IMR-90 (cell line): Measurements from ENCODE around the gene KMT2E. TPM values are rescaled to one million over a fixed set of nuclear protein-coding genes. Genes with fewer than 3 reads are reported as not detected.

Experiments used
- ATAC-seq: fragments of 200-7000 bp; cut with Tn5 transposase; 2 replicates; pipeline ENCODE4 v1.9.1; 2020; ENCODE audit warnings: low read depth, mild to moderate bottlenecking, moderate library complexity
- BruUV-seq: library from RNA; stranded (reverse); fragments of 400-500 nt; replicated peaks from 2 replicates; lab custom pipeline; 2021; lab: Mats Ljungman, UMichigan
- CTCF ChIA-PET: fragments of 300-600 bp; formaldehyde crosslinking; extraction: SDS; loops from one replicate; lab custom pipeline; 2021; ENCODE audit warnings: antibody characterized with exemption; lab: Yijun Ruan, JAX
- POLR2A ChIA-PET: fragments of 300-600 bp; sonication (Branson Sonifier 250); formaldehyde crosslinking; loops from one replicate; lab custom pipeline; 2022; ENCODE audit warnings: antibody characterized with exemption; ENCODE audit not compliant: unreplicated experiment; lab: Charles Lee
- DNase-seq: peaks from one replicate; pipeline ENCODE4 v3.0.0; 2013
- H2AFZ ChIP-seq: replicated peaks from 2 replicates; pipeline ENCODE3; 2013; ENCODE audit warnings: low read length, mild to moderate bottlenecking; ENCODE audit not compliant: poor library complexity
- H2AK5ac ChIP-seq: 2 replicates; pipeline ENCODE4 v1.6.1; 2013; ENCODE audit warnings: low read depth, low read length, inconsistent platforms
- H2AK9ac ChIP-seq: replicated peaks from 2 replicates; pipeline ENCODE3; 2013; ENCODE audit warnings: mild to moderate bottlenecking, low read depth, low read length, moderate library complexity; ENCODE audit not compliant: poor library complexity
- H2BK120ac ChIP-seq: 2 replicates; pipeline ENCODE4 v1.6.1; 2013; ENCODE audit warnings: low read depth, low read length, inconsistent platforms
- H2BK15ac ChIP-seq: 3 replicates; pipeline ENCODE4 v1.6.1; 2013; ENCODE audit warnings: low read depth, low read length, inconsistent platforms
- H2BK20ac ChIP-seq: 2 replicates; pipeline ENCODE4 v1.6.1; 2013; ENCODE audit warnings: low read depth, mild to moderate bottlenecking, inconsistent platforms, low read length, moderate library complexity
- H2BK5ac ChIP-seq: 2 replicates; pipeline ENCODE4 v1.6.1; 2013; ENCODE audit warnings: mild to moderate bottlenecking, low read depth, low read length, inconsistent platforms; ENCODE audit not compliant: poor library complexity, severe bottlenecking
- H3K14ac ChIP-seq: replicated peaks from 2 replicates; pipeline ENCODE4 v1.6.1; 2013; ENCODE audit warnings: low read depth, low read length, inconsistent platforms
- H3K18ac ChIP-seq: 2 replicates; pipeline ENCODE4 v1.6.1; 2013; ENCODE audit warnings: low read depth, low read length, control low read depth
- H3K23ac ChIP-seq: 2 replicates; pipeline ENCODE4 v1.6.1; 2013; ENCODE audit warnings: low read depth, low read length, inconsistent platforms
- H3K27ac ChIP-seq: 2 replicates; pipeline ENCODE4 v1.5.1; 2013; ENCODE audit warnings: mild to moderate bottlenecking, control low read depth, low read length; ENCODE audit not compliant: insufficient read depth
- H3K27me3 ChIP-seq: 2 replicates; pipeline ENCODE4 v1.6.1; 2013; ENCODE audit warnings: low read length; ENCODE audit not compliant: control insufficient read depth, insufficient read depth
- H3K36me3 ChIP-seq: 2 replicates; pipeline ENCODE4 v1.6.1; 2013; ENCODE audit warnings: low read length, mixed read lengths; ENCODE audit not compliant: control insufficient read depth, insufficient read depth
- H3K4ac ChIP-seq: 2 replicates; pipeline ENCODE4 v1.6.1; 2013; ENCODE audit warnings: low read depth, low read length, inconsistent platforms
- H3K4me1 ChIP-seq: 2 replicates; pipeline ENCODE4 v1.6.1; 2013; ENCODE audit warnings: low read length, mixed read lengths; ENCODE audit not compliant: control insufficient read depth, insufficient read depth
- H3K4me2 ChIP-seq: 2 replicates; pipeline ENCODE4 v1.6.1; 2013; ENCODE audit warnings: low read depth, mild to moderate bottlenecking, control low read depth, low read length, moderate library complexity
- H3K4me3 ChIP-seq: 2 replicates; pipeline ENCODE4 v1.5.1; 2013; ENCODE audit warnings: low read depth, mild to moderate bottlenecking, control low read depth, low read length, moderate library complexity; ENCODE audit not compliant: insufficient read depth
- H3K56ac ChIP-seq: 2 replicates; pipeline ENCODE4 v1.6.1; 2013; ENCODE audit warnings: low read length, inconsistent platforms; ENCODE audit not compliant: insufficient read depth; ENCODE audit errors: extremely low read depth
- H3K79me1 ChIP-seq, 2 experiments: 2 replicates each; pipeline ENCODE4 v1.6.1; 2013; ENCODE audit warnings: low read length in 2 of 2, inconsistent platforms in 1 of 2, low read depth in 1 of 2
- H3K9ac ChIP-seq: 2 replicates; pipeline ENCODE4 v1.6.1; 2013; ENCODE audit warnings: low read depth, low read length, control low read depth
- H3K9me1 ChIP-seq: 2 replicates; pipeline ENCODE4 v1.6.1; 2013; ENCODE audit warnings: low read length, inconsistent platforms; ENCODE audit not compliant: insufficient read depth
- H3K9me3 ChIP-seq: 2 replicates; pipeline ENCODE4 v1.6.1; 2013; ENCODE audit warnings: low read length; ENCODE audit not compliant: control insufficient read depth, insufficient read depth
- H4K20me1 ChIP-seq: 2 replicates; pipeline ENCODE4 v1.6.1; 2013; ENCODE audit warnings: low read length, inconsistent platforms; ENCODE audit not compliant: insufficient read depth
- H4K5ac ChIP-seq: 2 replicates; pipeline ENCODE4 v1.6.1; 2013; ENCODE audit warnings: mild to moderate bottlenecking, low read depth, low read length, control low read depth
- H4K8ac ChIP-seq, 2 experiments: 2 replicates each; pipeline ENCODE4 v1.6.1; 2013; ENCODE audit warnings: low read depth in 2 of 2, low read length in 2 of 2, control low read depth in 1 of 2, inconsistent platforms in 1 of 2
- H4K91ac ChIP-seq: 2 replicates; pipeline ENCODE4 v1.6.1; 2013; ENCODE audit warnings: low read depth, low read length, inconsistent platforms; ENCODE audit not compliant: insufficient read depth
- BHLHE40 ChIP-seq: fragments of 150-350 bp; IDR thresholded peaks from 2 replicates; pipeline ENCODE4 v1.6.1; 2016; ENCODE audit warnings: mild to moderate bottlenecking, low read depth, low read length
- RFX5 ChIP-seq: IDR thresholded peaks from 2 replicates; pipeline ENCODE4 v1.8.0; 2012; ENCODE audit warnings: low read depth, mild to moderate bottlenecking, low read length, moderate library complexity
- WGBS, 2 experiments: methylation state at CpG; one replicate each; pipeline versions ENCODE4 v1.1.5 to v1.1.7; 2013; ENCODE audit warnings: missing lambda C conversion rate in 2 of 2; ENCODE audit not compliant: insufficient read length in 1 of 2; ENCODE audit errors: extremely low coverage in 2 of 2; 5-methylcytosine and 5-hydroxymethylcytosine counted together
- dilution Hi-C: fragments of 300-500 bp; cut with HindIII; formaldehyde crosslinking; loops from one replicate; pipeline ENCODE4 v1.14.3; 2018; ENCODE audit warnings: low sequenced_read_pairs; ENCODE audit not compliant: unreplicated experiment
- in situ Hi-C: fragments of 300-500 bp; cut with MboI; formaldehyde crosslinking; loops from 3 replicates; pipeline ENCODE4 v1.14.3; 2019; ENCODE audit warnings: low sequenced_read_pairs, inconsistent platforms, mixed read lengths
- intact Hi-C: fragments of 100-400 bp; cut with micrococcal nuclease; formaldehyde crosslinking; loops from 2 replicates; pipeline ENCODE4 v1.10.0; 2022
- polyA plus RNA-seq, 3 experiments: library from polyadenylated mRNA; depleted of rRNA; stranded (reverse); fragments of >200 nt; gene quantifications; 2 replicates each; pipeline ENCODE4 v1.2.3, GENCODE V29; 2012; ENCODE audit warnings: low replicate concordance in 1 of 3
- total RNA-seq: library from RNA; depleted of rRNA; stranded (reverse); fragments of >200 nt; gene quantifications from 2 replicates; pipeline ENCODE4 v1.2.3, GENCODE V29; 2012
- TF ChIP-seq, protein P1 (sequence below): fragments of 150-350 bp; IDR thresholded peaks from 2 replicates; pipeline ENCODE4 v1.6.1; 2016; ENCODE audit warnings: low read depth, mild to moderate bottlenecking, low read length, moderate library complexity, borderline replicate concordance

The KMT2E gene
- total and polyA plus RNA-seq, 2 of the 4 experiments (the other 2 are of a cell fraction): 16.8 to 79.2 TPM

DNA sequence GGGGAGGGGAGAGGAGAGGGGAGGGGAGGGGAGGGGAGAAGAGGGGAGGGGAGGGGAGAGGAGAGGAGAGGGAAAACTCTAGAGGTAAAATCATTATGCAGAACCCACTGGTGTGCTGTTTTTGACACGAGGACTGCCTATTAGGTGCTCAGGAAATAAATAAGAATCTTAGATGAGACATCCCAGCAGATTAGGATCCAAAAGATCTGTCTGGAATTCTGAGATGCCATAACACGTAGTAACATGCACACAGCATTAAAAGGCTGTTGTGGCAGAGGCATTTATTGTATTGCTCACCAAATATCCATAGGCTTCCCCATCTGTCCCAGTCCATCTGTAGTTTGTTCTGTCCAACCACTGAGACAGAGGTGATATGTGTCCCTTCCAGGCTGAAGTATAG, 40.8 kb upstream of the KMT2E start:
- Histone ChIP-seq H3K79me1 (peaks cover 0 to 25% of the 10 kb centered on the region in 2 experiments; a peak in 3 of 4 replicates), H3K4me2 (no peak overlapping the region), H4K5ac (peak overlapping the region; percentile 92), H2BK20ac (peak overlapping the region; percentile 90), H3K18ac (peak overlapping the region; percentile 98), H4K20me1 (no peaks in the 10 kb centered on the region), H3K9me3 (no peaks in the 10 kb centered on the region), H2BK15ac (peak overlapping the region; percentile 80), H3K23ac (peak overlapping the region; percentile 96), H3K9me1 (peaks cover 16% of the 10 kb centered on the region), H2BK120ac (peak overlapping the region; percentile 96), H4K91ac (peak overlapping the region; percentile 75), H3K4me3 (no peak overlapping the region), H3K36me3 (peaks cover 1% of the 10 kb centered on the region; the same call in 1 of the 2 replicates), H2AK9ac (peak overlapping the region; percentile 74), H3K27ac (peak overlapping the region; percentile 92), H4K8ac (peak overlapping the region; percentile 20 to 84), H2AK5ac (peak overlapping the region; percentile 98), H2AFZ (no peak overlapping the region), H3K14ac (peak overlapping the region; percentile 90), H3K4ac (peak overlapping the region; percentile 93), H3K4me1 (peaks cover 24% of the 10 kb centered on the region), H3K9ac (no peak overlapping the region; the same call in 1 of the 2 replicates), H2BK5ac (peak overlapping the region; percentile 89), H3K56ac (peak overlapping the region; percentile 67; the same call in 1 of the 2 replicates), H3K27me3 (no peaks in the 10 kb centered on the region)
- BruUV-seq: no TSS peak
- dilution Hi-C loops (no loop called here), in situ Hi-C loops (no loop called here), intact Hi-C loops (no loop called here)
- DNase-seq (no peak), ATAC-seq (no peak)
- 100% methylated on average over 1 of the region's 2 CpGs; no CpG with 5 or more reads in 1 of the 2 experiments for WGBS, 2 experiments
- no peak for TF ChIP-seq RFX5
- no peak for TF ChIP-seq BHLHE40
- TF ChIP-seq, protein P1, sequence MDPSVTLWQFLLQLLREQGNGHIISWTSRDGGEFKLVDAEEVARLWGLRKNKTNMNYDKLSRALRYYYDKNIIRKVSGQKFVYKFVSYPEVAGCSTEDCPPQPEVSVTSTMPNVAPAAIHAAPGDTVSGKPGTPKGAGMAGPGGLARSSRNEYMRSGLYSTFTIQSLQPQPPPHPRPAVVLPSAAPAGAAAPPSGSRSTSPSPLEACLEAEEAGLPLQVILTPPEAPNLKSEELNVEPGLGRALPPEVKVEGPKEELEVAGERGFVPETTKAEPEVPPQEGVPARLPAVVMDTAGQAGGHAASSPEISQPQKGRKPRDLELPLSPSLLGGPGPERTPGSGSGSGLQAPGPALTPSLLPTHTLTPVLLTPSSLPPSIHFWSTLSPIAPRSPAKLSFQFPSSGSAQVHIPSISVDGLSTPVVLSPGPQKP: no peak
- CTCF ChIA-PET: no interaction called here
- POLR2A ChIA-PET: no interaction called here
